ENCODE data around the gene WNT5B. TPM values are rescaled to one million over a fixed set of nuclear protein-coding genes. Genes with fewer than 3 reads are reported as not detected.

WNT5B gene
- total RNA-seq, 1 donor from 2014 or later = 88.7 TPM

- no peak for TF ChIP-seq CTCF (IDR thresholded peaks at IDR 0.05)
- Mint-ChIP-seq H3K27ac (ENCODE audit: unreplicated experiment) (no peak overlapping the region), H3K4me1 (ENCODE audit: unreplicated experiment) (peaks cover 52% of the 10 kb centered on the region), H3K27me3 (ENCODE audit: unreplicated experiment) (no peaks in the 10 kb centered on the region), H3K36me3 (ENCODE audit: unreplicated experiment) (peaks cover 11% of the 10 kb centered on the region), H3K9me3 (ENCODE audit: unreplicated experiment) (no peaks in the 10 kb centered on the region), H3K4me3 (ENCODE audit: unreplicated experiment) (peak overlapping the region; percentile 14)
- DNase-seq (ENCODE audit: extremely low spot score, unreplicated experiment) = no peak
Observed at GRCh38 chr12:1629338-1630132, 504 bp downstream of the WNT5B start.

- peak; percentile 35 for TF ChIP-seq CTCF (IDR thresholded peaks at IDR 0.05)
- Mint-ChIP-seq H3K27ac (ENCODE audit: unreplicated experiment) (peak overlapping the region; percentile 74), H3K27me3 (ENCODE audit: unreplicated experiment) (no peaks in the 10 kb centered on the region), H3K36me3 (ENCODE audit: unreplicated experiment) (peaks cover 13% of the 10 kb centered on the region), H3K9me3 (ENCODE audit: unreplicated experiment) (no peaks in the 10 kb centered on the region), H3K4me3 (ENCODE audit: unreplicated experiment) (peak overlapping the region; percentile 47), H3K4me1 (ENCODE audit: unreplicated experiment) (peaks cover 48% of the 10 kb centered on the region)
- DNase-seq (ENCODE audit: extremely low spot score, unreplicated experiment) = no peak
Observed at GRCh38 chr12:1630133-1630826, 1.2 kb downstream of the WNT5B start.

- H3K4me3 Mint-ChIP-seq (ENCODE audit: unreplicated experiment) = peak overlapping the region; percentile 47
- H3K27me3 Mint-ChIP-seq (ENCODE audit: unreplicated experiment) = no peaks in the 10 kb centered on the region
- TF ChIP-seq CTCF (IDR thresholded peaks at IDR 0.05) = peak; percentile 10
- H3K27ac Mint-ChIP-seq (ENCODE audit: unreplicated experiment) = peak overlapping the region; percentile 74
- H3K4me1 Mint-ChIP-seq (ENCODE audit: unreplicated experiment) = peaks cover 40% of the 10 kb centered on the region
- H3K36me3 Mint-ChIP-seq (ENCODE audit: unreplicated experiment) = peaks cover 15% of the 10 kb centered on the region
- DNase-seq (ENCODE audit: extremely low spot score, unreplicated experiment) = peak; percentile 86
- no peaks in the 10 kb centered on the region for H3K9me3 Mint-ChIP-seq (ENCODE audit: unreplicated experiment)
Observed at GRCh38 chr12:1630827-1631591, 2.0 kb downstream of the WNT5B start.

GRCh38 chr12:1632702-1633101 lies 3.7 kb downstream of the WNT5B start:
- no peak for DNase-seq (ENCODE audit: extremely low spot score, unreplicated experiment)
- no peaks in the 10 kb centered on the region for H3K27me3 Mint-ChIP-seq (ENCODE audit: unreplicated experiment)
- no peak overlapping the region for H3K27ac Mint-ChIP-seq (ENCODE audit: unreplicated experiment)

More at GRCh38 chr12:1632702-1633101, 3.7 kb downstream of the WNT5B start:
- H3K4me3 Mint-ChIP-seq (ENCODE audit: unreplicated experiment) = no peak overlapping the region
- TF ChIP-seq CTCF (IDR thresholded peaks at IDR 0.05) = no peak
- H3K4me1 Mint-ChIP-seq (ENCODE audit: unreplicated experiment) = peaks cover 35% of the 10 kb centered on the region
- H3K36me3 Mint-ChIP-seq (ENCODE audit: unreplicated experiment) = peaks cover 15% of the 10 kb centered on the region
- H3K9me3 Mint-ChIP-seq (ENCODE audit: unreplicated experiment) = no peaks in the 10 kb centered on the region

All from osteocyte (in vitro differentiated cells).